GM12878 (cell line): ENCODE data around the gene RASGRP2.

Experiments used
- BHLHE40 ChIP-seq, 2 experiments: fragments of 450-650 bp in 1 of 2; IDR thresholded peaks; 2 replicates each; pipeline ENCODE4 v1.6.1; 2011 to 2017; ENCODE audit warnings: low read depth in 2 of 2, borderline replicate concordance in 1 of 2, improper control_type of control experiment in 1 of 2, low read length in 1 of 2, mild to moderate bottlenecking in 1 of 2
- EZH2 ChIP-seq: IDR thresholded peaks from 2 replicates; pipeline ENCODE4 v1.6.1; 2012; ENCODE audit warnings: low read depth, mild to moderate bottlenecking, control low read depth, inconsistent platforms, low read length, borderline replicate concordance; ENCODE audit not compliant: control insufficient read depth
- KDM1A ChIP-seq: fragments of 200-600 bp; sonication (generic); IDR thresholded peaks from 2 replicates; pipeline ENCODE4 v1.6.1; 2016; ENCODE audit warnings: borderline replicate concordance
- MEF2A ChIP-seq: IDR thresholded peaks from 2 replicates; pipeline ENCODE4 v1.6.1; 2011; ENCODE audit warnings: low read depth, mild to moderate bottlenecking, low read length, moderate library complexity; ENCODE audit not compliant: insufficient read depth
- MTA3 ChIP-seq: IDR thresholded peaks from 2 replicates; pipeline ENCODE4 v1.6.1; 2012; ENCODE audit warnings: low read length, inconsistent platforms, borderline replicate concordance
- NFIC ChIP-seq: IDR thresholded peaks from 2 replicates; pipeline ENCODE4 v1.6.1; 2012; ENCODE audit warnings: low read depth, mild to moderate bottlenecking, inconsistent platforms, low read length, moderate library complexity
- PML ChIP-seq: IDR thresholded peaks from 2 replicates; pipeline ENCODE4 v1.6.1; 2012; ENCODE audit warnings: low read length, inconsistent platforms
- POLR2AphosphoS2 ChIP-seq: IDR thresholded peaks from 2 replicates; pipeline ENCODE4 v1.6.1; 2011; ENCODE audit warnings: low read depth, mild to moderate bottlenecking, low read length, improper control_type of control experiment, moderate library complexity
- RBBP5 ChIP-seq: fragments of 200-600 bp; sonication (generic); conservative IDR thresholded peaks from 2 replicates; pipeline ENCODE4 v1.6.1; 2016
- REST ChIP-seq: IDR thresholded peaks from 2 replicates; pipeline ENCODE4 v1.6.1; 2012; ENCODE audit warnings: mild to moderate bottlenecking, low read depth, low read length

GRCh38 chr11:64765851-64766665 is 22.1 kb upstream of the RASGRP2 start:
- TF ChIP-seq MTA3 (no peak), MEF2A (no peak), NFIC (no peak), KDM1A (no peak), REST (no peak), PML (no peak), EZH2 (no peak), RBBP5 (no peak), BHLHE40 (IDR thresholded peaks at IDR 0.05; ENCODE audit: borderline replicate concordance in 1 of 2, low read depth in 2 of 2, low read length in 1 of 2) (no peak), POLR2AphosphoS2 (no peak)
